DLD1 (cell line): ENCODE results near the gene COLEC12.
"Not testable (repeated sequence)": the region's sequence is repeated elsewhere in the genome, so short reads cannot be mapped to it uniquely, and the experiment has no call there.

Source experiments
- in situ Hi-C: cut with HindIII; loops from 2 replicates; pipeline ENCODE4 v1.10.0; 2017; ENCODE audit warnings: low sequenced_read_pairs

Gene COLEC12

GRCh38 chr18:294566-294965 is 205.9 kb downstream of the COLEC12 start:
- in situ Hi-C loops: no loop called here

GRCh38 chr18:293536-293935 is 207.0 kb downstream of the COLEC12 start:
- in situ Hi-C loops: no loop called here

GRCh38 chr18:292271-292670 is 208.2 kb downstream of the COLEC12 start:
- in situ Hi-C loops: no loop called here

GRCh38 chr18:289970-290369 is 210.5 kb downstream of the COLEC12 start:
- in situ Hi-C loops: not testable (repeated sequence)

- in situ Hi-C loops: no loop called here
Measured at GRCh38 chr18:289026-289425, 211.5 kb downstream of the COLEC12 start.

GRCh38 chr18:286515-287310 is 213.8 kb downstream of the COLEC12 start:
- in situ Hi-C loops: no loop called here

GRCh38 chr18:285817-286216 is 214.7 kb downstream of the COLEC12 start:
- in situ Hi-C loops: no loop called here

- in situ Hi-C loops: no loop called here
Measured at GRCh38 chr18:275486-275885, 225.0 kb downstream of the COLEC12 start.

GRCh38 chr18:274313-274712 is 226.2 kb downstream of the COLEC12 start:
- in situ Hi-C loops: no loop called here

GRCh38 chr18:273525-273924 is 227.0 kb downstream of the COLEC12 start:
- in situ Hi-C loops: no loop called here

GRCh38 chr18:272650-273049 is 227.9 kb downstream of the COLEC12 start:
- in situ Hi-C loops: no loop called here

- in situ Hi-C loops: no loop called here
Measured at GRCh38 chr18:269480-270095, 230.9 kb downstream of the COLEC12 start.

- in situ Hi-C loops: no loop called here
Measured at GRCh38 chr18:267688-268552, 232.6 kb downstream of the COLEC12 start, which contains the start of gene THOC1. TSS of gene THOC1 (minus strand) at chr18:268047. CDS start at chr18:268019, 28 bp downstream.

- in situ Hi-C loops: no loop called here
Measured at GRCh38 chr18:267380-267687, 233.2 kb downstream of the COLEC12 start.
